Muscle of leg (tissue), 11 donors: ENCODE data around the gene CST7. TPM values are rescaled to one million over a fixed set of nuclear protein-coding genes. Genes with fewer than 3 reads are reported as not detected.
A peak's percentile ranks its signal among the peaks of the same experiment; 100 is the strongest.
"Not testable (repeated sequence)": the region's sequence is repeated elsewhere in the genome, so short reads cannot be mapped to it uniquely, and the experiment has no call there.

Experiments
- DNase-seq: peaks from one replicate; pipeline ENCODE4 v3.0.0; 2013
- H3K27ac ChIP-seq: one replicate; pipeline ENCODE4 v1.5.1; 2013; ENCODE audit warnings: mild to moderate bottlenecking, low read length, control low read depth
- H3K27me3 ChIP-seq: one replicate; pipeline ENCODE4 v1.6.1; 2013; ENCODE audit warnings: low read length; ENCODE audit not compliant: control insufficient read depth, insufficient read depth
- H3K36me3 ChIP-seq: one replicate; pipeline ENCODE4 v1.6.1; 2013; ENCODE audit warnings: low read length; ENCODE audit not compliant: control insufficient read depth, insufficient read depth
- H3K4me1 ChIP-seq: one replicate; pipeline ENCODE4 v1.6.1; 2013; ENCODE audit warnings: low read length; ENCODE audit not compliant: control insufficient read depth, insufficient read depth
- H3K4me3 ChIP-seq: one replicate; pipeline ENCODE4 v1.5.1; 2013; ENCODE audit warnings: low read length, control low read depth
- H3K9me3 ChIP-seq: replicated peaks from 2 replicates; pipeline ENCODE4 v1.6.1; 2013; ENCODE audit warnings: low read depth, low read length; ENCODE audit not compliant: control insufficient read depth
- WGBS: methylation state at CpG from one replicate; pipeline ENCODE4 v1.1.5; 2013; ENCODE audit warnings: missing lambda C conversion rate; ENCODE audit not compliant: insufficient coverage; 5-methylcytosine and 5-hydroxymethylcytosine counted together
- polyA plus RNA-seq, 8 donors: library from polyadenylated mRNA; unstranded; fragments of 120-200 nt; gene quantifications; one replicate each; pipeline versions ENCODE4 v1.2.1 to v1.2.3, GENCODE V29; 2013; ENCODE audit warnings: inconsistent platforms in 1 of 8, low replicate concordance in 1 of 8; ENCODE audit not compliant: insufficient read length in 8 of 8, insufficient read depth in 1 of 8
- total RNA-seq: library from RNA; stranded (reverse); fragments of 120-200 nt; gene quantifications from one replicate; pipeline ENCODE4 v1.2.4, GENCODE V29; 2013

CST7 gene
- total and polyA plus RNA-seq, 9 donors, result 0.11 to 1.1 (median 0.56) TPM

DNA sequence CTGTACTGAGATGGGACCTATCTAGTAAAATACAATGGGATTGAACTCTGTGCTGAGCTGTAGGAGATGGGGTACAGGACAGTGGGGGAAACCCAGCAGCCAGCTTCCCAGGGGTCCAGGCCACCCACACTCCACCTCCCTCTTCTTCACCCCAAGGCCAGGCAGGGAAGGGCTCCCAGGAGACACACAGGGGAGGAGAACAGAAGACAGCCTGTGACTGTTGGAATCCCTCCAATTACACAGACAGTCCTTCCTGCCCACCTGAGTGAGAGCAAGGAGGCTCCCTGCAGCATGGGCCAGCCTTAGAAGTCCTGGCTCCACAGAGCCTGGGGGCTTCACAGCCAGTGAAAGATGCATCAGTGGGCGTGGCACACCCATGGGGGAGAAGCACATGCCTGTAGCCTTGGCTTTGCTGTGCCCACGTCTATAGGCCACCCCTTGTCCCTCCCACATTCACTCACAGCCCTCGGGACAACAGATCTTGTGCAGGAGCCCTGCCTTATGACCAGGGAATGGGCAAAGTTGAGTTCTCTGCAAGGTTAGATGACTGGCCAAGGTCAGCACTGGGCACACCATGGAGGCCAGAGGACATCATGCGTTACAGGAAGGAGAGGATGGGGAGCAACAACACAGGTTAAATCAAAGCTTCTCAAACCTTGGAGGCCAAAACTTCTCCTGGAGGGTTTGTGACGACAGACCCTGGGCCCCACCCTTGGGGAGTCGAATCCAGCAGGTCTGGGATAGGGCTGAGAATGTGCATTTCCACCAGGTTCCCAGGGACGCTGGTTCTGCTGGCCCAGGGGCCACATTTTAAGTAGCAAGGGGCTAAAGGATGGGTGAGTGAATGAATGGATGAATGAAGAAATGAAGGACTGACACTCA lies 12.3 kb upstream of the CST7 start:
- H3K4me1 ChIP-seq, result no peaks in the 10 kb centered on the region
- H3K36me3 ChIP-seq, result no peaks in the 10 kb centered on the region
- no peaks in the 10 kb centered on the region for H3K27me3 ChIP-seq
- H3K9me3 ChIP-seq, result no peaks in the 10 kb centered on the region
- H3K4me3 ChIP-seq, result no peak overlapping the region
- no peak overlapping the region for H3K27ac ChIP-seq
- no peak for DNase-seq
- WGBS, result 80% methylated on average over 2 of the region's 7 CpGs

DNA sequence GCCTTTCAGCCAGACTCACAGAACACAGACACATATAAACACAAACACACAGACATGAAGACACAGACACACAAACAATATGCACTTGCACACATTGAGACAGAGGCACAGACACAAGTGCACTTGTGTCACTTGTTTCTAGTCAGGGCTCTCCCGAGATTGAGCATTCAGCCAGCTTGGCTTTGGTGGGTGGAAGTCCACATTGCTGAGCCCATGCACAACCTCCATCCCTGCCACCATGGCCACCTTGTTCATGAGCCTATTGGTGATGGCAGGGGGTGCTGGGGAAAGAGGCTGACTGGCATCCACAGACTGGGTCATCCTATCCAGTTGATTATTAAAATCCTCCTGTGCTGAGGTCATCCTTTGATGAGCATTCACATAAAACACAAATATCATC lies 11.5 kb upstream of the CST7 start:
- Histone ChIP-seq H3K36me3 (no peaks in the 10 kb centered on the region), H3K4me3 (no peak overlapping the region), H3K27ac (no peak overlapping the region), H3K9me3 (no peaks in the 10 kb centered on the region), H3K4me1 (no peaks in the 10 kb centered on the region), H3K27me3 (no peaks in the 10 kb centered on the region)
- 60% methylated on average over 1 of the region's 1 CpG for WGBS
- no peak for DNase-seq

DNA sequence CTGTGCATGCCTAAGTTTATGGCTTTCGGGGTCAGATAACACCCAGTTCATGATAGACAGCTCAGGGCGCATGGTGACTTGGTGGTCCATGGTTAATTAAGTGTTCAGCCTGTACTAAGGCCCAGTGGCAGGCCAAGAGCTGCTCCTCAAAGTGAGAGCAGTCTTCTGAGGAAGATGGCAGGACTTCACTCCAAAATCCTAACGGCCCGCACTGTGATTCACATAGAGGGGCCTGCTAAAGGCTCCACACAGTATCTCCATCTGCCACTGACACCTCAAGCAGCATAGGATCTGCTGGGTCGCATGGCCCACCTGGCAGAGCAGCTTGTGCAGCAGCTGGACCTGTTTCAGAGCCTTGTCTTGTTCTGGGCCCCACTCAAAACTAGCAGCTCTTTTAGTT lies 10.6 kb upstream of the CST7 start:
- DNase-seq, result no peak
- 75% methylated on average over 4 of the region's 5 CpGs for WGBS
- H3K27me3 ChIP-seq, result no peaks in the 10 kb centered on the region
- no peak overlapping the region for H3K4me3 ChIP-seq
- no peaks in the 10 kb centered on the region for H3K36me3 ChIP-seq
- no peak overlapping the region for H3K27ac ChIP-seq
- H3K4me1 ChIP-seq, result no peaks in the 10 kb centered on the region
- H3K9me3 ChIP-seq, result no peaks in the 10 kb centered on the region

DNA sequence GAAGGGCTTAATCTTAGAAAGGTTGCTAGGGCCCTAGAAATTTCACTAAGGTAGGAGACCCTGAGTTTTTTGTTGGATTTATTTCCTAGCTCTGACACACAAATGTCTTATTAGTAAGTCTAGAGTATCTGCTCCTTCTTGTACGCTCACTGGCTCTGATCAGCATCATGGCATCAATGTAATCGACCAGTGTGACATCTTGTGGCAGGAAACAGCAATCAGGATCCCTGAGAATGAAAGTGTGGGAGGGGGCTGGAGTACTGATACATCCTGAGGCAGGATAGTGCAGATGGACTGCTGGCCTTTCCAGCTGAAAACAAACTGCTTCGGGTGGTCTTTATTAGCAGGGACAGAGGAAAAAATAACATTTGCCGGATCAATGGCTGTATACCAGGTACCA lies 10.0 kb upstream of the CST7 start:
- Histone ChIP-seq H3K9me3 (no peaks in the 10 kb centered on the region), H3K36me3 (no peaks in the 10 kb centered on the region), H3K27me3 (no peaks in the 10 kb centered on the region), H3K27ac (no peak overlapping the region), H3K4me1 (no peaks in the 10 kb centered on the region), H3K4me3 (no peak overlapping the region)
- WGBS, result 58% methylated on average over 4 of the region's 4 CpGs
- DNase-seq, result no peak

DNA sequence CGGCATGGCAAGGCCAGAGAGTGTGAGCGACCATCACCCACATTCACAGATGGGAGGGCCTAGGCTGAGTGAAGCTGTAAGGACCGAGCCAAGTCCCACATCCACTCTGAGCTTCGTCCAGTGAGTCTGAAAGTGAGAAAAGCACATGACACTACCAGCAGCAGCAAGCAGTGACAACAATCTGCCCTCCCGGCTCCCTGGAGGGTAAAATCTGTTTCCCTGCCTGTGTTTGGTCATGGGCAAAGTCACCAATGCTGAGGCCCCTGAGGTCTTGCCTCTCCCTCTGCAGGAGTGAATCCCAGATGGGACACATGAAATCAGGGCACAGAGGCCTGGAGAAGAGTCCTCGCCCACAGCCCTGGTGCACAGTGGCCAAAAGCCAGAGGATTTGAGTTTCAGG lies 6.4 kb upstream of the CST7 start:
- Histone ChIP-seq H3K27me3 (no peaks in the 10 kb centered on the region), H3K27ac (no peak overlapping the region), H3K36me3 (no peaks in the 10 kb centered on the region), H3K4me3 (no peak overlapping the region), H3K4me1 (no peaks in the 10 kb centered on the region), H3K9me3 (peaks cover 2% of the 10 kb centered on the region)
- DNase-seq, result no peak
- WGBS, result 67% methylated on average over 4 of the region's 6 CpGs

DNA sequence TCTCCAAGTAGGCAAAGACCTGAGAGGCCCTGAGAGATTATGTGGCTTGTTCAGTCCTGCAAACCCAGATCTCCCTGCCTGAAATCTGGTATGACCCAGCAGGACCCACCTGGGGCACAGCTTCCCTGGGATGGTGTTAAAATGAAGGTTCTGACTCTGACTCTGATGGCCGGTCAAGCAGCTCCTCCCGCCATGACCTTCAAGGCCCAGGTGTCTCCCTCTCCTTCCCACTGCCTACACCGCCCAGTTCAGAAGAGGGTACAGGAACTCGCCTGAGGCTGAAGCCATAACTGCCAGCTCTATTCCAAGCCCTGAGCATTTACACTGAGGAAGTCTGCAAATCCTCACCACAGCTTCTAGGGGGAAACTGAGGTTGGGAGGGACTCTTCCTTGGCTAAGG lies 5.9 kb upstream of the CST7 start:
- H3K27me3 ChIP-seq, result no peaks in the 10 kb centered on the region
- no peak overlapping the region for H3K4me3 ChIP-seq
- DNase-seq, result no peak
- no peak overlapping the region for H3K27ac ChIP-seq
- WGBS, result 93% methylated on average over 3 of the region's 4 CpGs
- no peaks in the 10 kb centered on the region for H3K36me3 ChIP-seq
- H3K4me1 ChIP-seq, result no peaks in the 10 kb centered on the region
- peaks cover 2% of the 10 kb centered on the region for H3K9me3 ChIP-seq

DNA sequence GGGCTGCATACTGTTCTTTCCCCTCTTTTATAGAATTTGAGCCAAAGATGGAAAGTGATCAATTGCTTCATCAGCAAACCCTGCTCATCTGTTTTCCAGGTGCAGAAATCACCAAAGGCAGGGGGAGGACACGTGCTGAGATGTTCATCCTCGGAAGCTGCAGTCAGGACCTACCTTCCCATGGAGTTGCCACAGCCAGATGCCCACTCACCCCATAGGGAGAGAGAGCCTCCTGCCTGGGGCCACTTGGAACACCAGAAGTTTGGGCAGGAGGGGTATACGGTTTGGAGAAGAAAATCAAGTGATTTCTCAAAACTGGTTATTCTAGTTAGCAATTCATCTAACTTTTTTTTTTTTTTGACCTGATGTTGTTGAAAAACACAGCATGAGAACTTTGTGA lies 5.3 kb upstream of the CST7 start:
- WGBS, result no CpG with 5 or more reads among the region's 3 CpGs
- no peak for DNase-seq
- no peaks in the 10 kb centered on the region for H3K36me3 ChIP-seq
- H3K4me1 ChIP-seq, result no peaks in the 10 kb centered on the region
- H3K4me3 ChIP-seq, result no peak overlapping the region
- no peak overlapping the region for H3K27ac ChIP-seq
- H3K9me3 ChIP-seq, result peaks cover 2% of the 10 kb centered on the region
- H3K27me3 ChIP-seq, result no peaks in the 10 kb centered on the region

DNA sequence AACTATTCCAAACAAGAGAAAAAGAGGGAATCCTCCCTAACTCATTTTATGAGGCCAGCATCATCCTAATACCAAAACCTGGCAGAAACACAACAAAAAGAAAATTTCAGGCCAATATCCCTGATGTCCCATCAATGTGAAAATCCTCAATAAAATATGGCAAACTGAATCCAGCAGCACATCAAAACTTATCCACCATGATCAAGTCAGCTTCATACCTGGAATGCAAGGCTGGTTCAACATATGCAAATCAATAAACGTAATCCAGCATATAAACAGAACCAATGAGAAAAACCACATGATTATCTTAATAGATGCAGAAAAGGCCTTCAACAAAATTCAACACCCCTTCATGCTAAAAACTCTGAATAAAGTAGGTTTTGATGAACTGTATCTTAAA lies 2.7 kb upstream of the CST7 start:
- not testable (repeated sequence) for H3K36me3 ChIP-seq, H3K27me3 ChIP-seq, DNase-seq, H3K27ac ChIP-seq, H3K4me1 ChIP-seq, H3K9me3 ChIP-seq, H3K4me3 ChIP-seq
- no CpG with 5 or more reads among the region's 1 CpG for WGBS

DNA sequence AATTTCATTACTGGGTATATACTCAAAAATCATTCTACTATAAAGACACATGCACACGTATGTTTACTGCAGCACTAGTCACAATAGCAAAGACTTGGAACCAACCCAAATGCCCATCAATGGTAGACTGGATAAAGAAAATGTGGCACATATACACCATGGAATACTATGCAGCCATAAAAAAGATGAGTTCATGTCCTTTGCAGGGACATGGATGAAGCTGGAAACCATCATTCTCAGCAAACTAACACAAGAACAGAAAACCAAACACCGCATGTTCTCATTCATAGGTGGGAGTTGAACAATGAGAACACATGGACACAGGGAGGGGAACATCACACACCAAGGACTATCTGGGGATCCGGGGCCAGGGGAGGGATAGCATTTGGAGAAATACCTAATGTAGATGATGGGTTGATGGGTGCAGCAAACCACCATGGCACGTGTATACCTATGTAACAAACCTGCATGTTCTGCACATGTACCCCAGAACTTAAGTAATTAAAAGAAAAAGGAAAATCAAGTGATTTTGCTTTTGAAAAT lies 602 bp upstream of the CST7 start:
- not testable (repeated sequence) for H3K4me3 ChIP-seq, H3K36me3 ChIP-seq, H3K9me3 ChIP-seq, H3K27ac ChIP-seq, H3K4me1 ChIP-seq, DNase-seq, H3K27me3 ChIP-seq
- WGBS, result no CpG with 5 or more reads among the region's 4 CpGs

DNA sequence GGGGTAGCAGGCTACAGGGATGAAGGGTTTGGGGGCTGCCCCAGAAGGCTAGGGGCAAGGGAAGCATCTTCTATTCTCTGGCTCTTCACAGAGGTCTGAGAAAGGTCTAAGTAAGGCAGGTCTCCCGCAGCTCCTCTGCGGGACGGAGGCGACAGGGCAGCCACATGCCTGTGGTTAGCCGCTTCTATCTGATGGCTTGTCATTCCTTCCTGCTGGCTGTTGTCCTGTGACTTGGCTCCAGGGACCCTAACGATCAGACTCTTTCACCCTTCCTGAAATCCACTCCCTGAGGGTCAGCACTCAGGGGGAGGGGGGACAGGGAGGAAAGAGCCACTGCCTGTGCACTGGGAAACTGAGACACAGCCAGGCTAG lies 673 bp downstream of the CST7 start:
- Histone ChIP-seq H3K36me3 (peaks cover 4% of the 10 kb centered on the region), H3K27ac (no peak overlapping the region), H3K9me3 (peaks cover 2% of the 10 kb centered on the region), H3K27me3 (no peaks in the 10 kb centered on the region), H3K4me3 (peak overlapping the region; percentile 10), H3K4me1 (peaks cover 4% of the 10 kb centered on the region)
- no peak for DNase-seq
- 90% methylated on average over 2 of the region's 6 CpGs for WGBS
